HG03159 (cell line): ENCODE data around the gene HSD3B7.

Experiments used
- ATAC-seq: cut with Tn5 transposase; IDR thresholded peaks from one replicate; pipeline ENCODE4 v1.9.1; 2021; ENCODE audit warnings: mild to moderate bottlenecking, moderate library complexity; ENCODE audit not compliant: unreplicated experiment

The HSD3B7 gene

DNA sequence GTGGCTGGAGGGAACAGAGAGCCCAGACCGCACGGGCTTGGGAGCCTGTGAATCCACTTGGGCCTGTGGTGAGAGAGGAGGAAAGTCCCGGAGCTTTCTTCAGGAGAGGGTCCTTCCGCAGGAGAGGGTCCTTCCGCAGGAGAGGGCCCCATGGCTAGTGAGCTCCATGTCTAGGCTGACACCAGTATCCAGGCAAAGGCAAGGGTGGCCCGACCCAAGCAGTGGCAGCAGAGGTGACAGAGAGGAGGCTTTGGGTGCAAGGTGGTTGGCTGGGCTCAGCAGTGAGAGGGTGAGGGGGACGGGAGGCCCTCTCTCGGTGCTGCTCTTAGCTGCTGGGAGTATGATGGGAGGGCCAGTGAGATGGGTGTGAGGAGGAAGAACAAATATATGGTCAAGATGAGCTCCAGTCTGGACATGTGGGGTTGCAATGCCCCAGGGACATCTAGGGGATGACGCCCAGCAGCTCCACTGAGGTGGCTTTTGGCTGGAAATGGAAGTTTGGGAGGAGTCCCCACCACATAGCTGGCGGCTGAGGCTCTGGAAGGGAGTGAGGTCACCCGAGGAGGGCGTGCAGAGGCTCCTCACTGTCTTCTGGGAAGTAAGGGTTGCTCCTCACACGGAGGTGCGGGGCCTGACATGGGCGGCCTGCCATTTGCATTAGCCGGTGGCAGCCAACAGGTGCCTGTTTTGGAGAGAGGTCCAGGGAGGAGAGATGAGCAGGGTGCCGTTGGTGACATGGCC is 2.3 kb upstream of the HSD3B7 start:
- ATAC-seq, result no peak

DNA sequence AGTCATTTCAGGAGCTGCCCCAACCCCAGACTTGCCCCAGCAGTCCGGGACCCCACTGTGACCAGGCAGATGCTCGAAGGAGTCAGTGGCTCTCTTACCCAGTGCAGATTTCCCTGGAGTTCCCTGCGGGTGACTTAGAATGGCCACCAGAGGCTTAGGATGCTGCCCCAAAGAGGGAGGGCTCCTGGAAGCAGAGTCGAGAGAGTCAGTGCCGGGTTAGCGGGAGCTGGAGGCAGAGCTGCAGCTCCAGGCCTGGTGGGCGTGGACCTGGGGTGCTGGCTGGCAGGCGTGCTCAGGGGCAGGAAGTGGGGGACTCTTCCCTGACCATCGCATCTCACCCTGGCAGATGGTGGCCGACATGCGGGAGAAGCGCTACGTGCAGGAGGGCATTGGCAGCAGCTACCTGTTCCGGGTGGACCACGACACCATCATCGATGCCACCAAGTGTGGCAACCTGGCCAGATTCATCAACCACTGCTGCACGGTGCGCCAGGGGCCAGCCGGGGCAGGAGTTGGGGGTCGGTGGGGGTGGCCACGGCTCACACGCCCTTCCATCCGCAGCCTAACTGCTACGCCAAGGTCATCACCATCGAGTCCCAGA is 1.6 kb upstream of the HSD3B7 start:
- no peak for ATAC-seq

DNA sequence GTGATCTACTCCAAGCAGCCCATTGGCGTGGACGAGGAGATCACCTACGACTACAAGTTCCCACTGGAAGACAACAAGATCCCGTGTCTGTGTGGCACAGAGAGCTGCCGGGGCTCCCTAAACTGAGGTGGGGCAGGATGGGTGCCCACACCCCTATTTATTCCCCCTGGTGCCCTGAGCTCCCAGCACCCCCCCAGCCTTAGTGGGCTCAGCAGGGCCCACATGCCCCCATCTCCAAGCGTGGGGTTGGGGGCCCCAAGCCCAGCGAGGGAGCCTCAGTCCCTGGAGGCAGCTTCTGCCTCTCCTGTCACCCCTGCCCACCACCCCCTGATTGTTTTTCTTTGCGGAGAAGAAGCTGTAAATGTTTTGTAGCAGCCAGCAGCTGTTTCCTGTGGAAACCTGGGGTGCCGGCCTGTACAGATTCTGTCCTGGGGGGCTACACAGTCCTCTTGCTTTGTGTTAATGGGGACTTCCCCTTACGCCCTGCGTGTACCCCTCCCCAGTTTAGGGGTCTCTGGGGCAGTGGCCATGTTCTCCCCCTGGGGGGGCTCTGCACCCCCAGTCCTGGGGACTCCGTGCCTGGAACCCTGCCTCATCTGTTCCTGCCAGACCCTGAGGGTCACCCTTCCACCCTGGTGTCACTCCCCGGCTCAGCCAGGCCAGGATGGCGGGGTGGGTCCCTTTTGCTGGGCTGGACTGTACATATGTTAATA is 953 bp upstream of the HSD3B7 start:
- ATAC-seq, result no peak

DNA sequence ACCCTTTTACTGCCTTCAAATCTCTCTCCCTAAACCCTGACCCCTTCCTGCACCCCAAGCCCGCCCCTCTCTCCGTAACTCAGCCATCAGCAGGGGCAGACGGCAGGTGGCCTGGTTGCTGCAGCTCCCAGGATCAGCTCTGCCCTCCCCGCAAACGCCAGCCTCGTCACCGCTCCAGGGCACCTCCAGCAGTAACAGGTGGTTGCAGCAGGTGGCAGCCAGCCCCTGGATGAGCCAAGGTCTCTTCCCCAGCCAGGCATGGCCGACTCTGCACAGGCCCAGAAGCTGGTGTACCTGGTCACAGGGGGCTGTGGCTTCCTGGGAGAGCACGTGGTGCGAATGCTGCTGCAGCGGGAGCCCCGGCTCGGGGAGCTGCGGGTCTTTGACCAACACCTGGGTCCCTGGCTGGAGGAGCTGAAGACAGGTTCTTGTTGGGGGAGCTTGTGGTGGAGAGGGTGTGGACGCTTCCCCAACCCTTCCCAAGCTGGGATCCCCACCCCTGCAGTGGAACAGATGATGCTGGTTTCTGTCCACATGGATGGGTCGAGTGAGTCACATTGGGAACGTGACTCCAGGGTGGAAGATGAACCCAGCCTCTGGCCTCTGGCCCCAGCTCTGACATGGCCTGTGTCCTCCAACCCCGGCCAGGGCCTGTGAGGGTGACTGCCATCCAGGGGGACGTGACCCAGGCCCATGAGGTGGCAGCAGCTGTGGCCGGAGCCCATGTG is 558 bp downstream of the HSD3B7 start:
- no peak for ATAC-seq

DNA sequence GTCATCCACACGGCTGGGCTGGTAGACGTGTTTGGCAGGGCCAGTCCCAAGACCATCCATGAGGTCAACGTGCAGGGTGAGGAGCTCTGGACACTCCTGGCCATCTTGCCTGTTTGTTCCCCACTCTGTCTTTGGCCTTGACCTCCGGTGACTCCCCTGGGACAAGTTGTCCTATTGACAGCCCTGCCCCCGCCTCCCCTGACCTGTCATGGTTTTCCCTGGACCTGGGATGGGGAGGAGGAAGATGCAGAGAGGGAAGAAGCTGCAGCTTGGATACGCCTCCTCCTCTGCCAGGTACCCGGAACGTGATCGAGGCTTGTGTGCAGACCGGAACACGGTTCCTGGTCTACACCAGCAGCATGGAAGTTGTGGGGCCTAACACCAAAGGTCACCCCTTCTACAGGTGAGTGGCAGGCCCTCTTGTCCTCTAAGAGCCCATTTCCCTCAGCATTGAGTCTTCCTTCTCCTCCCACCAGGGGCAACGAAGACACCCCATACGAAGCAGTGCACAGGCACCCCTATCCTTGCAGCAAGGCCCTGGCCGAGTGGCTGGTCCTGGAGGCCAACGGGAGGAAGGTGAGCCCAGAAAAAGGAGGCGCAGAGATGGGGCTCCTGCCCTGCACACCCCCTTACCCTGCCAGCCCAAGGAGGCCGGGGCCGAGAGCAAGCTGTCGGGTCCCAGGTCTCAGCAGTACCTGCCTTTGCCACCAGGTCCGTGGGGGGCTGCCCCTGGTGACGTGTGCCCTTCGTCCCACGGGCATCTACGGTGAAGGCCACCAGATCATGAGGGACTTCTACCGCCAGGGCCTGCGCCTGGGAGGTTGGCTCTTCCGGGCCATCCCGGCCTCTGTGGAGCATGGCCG is 1.4 kb downstream of the HSD3B7 start:
- ATAC-seq, result no peak

DNA sequence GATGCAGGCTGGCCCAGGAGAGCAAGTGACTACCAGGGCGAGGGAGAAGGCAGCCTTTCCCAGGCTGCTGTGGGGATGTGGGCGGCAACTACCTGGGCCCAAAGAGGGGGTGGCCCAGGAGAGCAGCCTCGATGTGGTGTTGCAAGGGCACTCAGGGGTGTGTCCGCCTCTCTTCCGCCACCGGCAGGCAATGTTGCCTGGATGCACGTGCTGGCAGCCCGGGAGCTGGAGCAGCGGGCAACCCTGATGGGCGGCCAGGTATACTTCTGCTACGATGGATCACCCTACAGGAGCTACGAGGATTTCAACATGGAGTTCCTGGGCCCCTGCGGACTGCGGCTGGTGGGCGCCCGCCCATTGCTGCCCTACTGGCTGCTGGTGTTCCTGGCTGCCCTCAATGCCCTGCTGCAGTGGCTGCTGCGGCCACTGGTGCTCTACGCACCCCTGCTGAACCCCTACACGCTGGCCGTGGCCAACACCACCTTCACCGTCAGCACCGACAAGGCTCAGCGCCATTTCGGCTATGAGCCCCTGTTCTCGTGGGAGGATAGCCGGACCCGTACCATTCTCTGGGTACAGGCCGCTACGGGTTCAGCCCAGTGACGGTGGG is 2.7 kb downstream of the HSD3B7 start:
- ATAC-seq, result no peak

GRCh38 chr16:30989469-30990047 is 4.6 kb downstream of the HSD3B7 start:
- ATAC-seq, result no peak

DNA sequence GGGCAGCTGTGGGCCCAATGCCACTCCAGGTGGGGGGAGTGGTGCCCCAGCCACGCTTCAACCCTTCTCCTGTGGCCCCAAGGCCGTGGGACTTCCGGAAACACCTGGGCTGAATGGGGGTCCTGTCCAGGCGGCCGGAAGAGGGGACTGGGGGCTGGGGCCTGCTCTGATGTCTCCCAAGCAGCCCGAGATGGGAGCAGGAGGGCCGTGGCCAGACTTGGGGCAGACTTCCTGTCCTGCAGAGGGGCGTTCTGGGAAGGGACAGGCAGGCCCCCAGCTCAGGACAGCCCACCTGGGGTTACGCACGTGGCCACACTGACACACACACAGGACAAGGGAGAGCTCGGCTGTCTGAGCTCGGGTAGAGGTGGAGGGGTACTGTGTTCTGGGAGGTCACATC is 5.1 kb downstream of the HSD3B7 start:
- ATAC-seq, result no peak

DNA sequence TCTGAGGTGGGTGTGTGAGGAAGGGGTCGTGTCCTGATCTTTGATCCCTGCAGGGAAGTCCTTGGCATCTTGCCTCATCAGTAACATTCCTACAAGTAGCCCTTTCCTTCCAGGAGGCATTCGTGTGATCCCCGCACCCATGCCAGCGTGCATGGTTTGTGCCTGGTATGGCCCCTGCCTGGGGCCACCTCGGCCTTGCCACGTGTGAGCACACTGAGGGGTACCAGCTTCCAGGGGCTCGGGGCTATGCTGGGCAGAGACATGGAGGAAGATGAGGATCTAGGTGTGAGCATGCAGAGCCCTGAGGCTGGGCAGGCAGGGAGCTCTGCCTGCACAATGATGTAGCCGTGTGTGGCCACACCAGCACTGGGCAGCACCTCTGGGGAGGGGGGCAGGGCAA is 6.0 kb downstream of the HSD3B7 start:
- no peak for ATAC-seq

DNA sequence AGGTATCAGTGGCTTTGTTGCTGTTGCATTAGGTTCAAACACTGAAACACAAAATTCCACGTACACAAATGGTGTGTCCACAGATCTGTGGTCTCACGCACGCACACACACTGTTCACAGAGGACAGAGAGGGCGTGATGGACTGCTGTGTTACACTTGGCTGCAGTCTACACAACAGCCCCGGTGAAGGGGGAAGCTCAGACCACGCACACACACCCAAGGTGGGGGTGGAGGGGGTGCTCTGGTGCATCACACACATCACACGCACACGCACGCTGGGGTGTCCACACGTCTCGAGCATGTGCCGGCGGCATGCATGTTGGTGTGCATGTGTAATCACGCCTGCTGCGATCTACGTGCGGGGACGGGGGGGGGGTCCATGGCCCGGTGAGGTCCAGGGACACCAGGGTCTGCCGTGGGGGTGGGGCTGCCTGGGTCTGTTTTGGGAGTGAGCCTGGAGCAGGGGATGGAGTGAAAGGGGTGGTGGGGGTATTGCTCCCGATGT is 7.3 kb downstream of the HSD3B7 start:
- no peak for ATAC-seq

DNA sequence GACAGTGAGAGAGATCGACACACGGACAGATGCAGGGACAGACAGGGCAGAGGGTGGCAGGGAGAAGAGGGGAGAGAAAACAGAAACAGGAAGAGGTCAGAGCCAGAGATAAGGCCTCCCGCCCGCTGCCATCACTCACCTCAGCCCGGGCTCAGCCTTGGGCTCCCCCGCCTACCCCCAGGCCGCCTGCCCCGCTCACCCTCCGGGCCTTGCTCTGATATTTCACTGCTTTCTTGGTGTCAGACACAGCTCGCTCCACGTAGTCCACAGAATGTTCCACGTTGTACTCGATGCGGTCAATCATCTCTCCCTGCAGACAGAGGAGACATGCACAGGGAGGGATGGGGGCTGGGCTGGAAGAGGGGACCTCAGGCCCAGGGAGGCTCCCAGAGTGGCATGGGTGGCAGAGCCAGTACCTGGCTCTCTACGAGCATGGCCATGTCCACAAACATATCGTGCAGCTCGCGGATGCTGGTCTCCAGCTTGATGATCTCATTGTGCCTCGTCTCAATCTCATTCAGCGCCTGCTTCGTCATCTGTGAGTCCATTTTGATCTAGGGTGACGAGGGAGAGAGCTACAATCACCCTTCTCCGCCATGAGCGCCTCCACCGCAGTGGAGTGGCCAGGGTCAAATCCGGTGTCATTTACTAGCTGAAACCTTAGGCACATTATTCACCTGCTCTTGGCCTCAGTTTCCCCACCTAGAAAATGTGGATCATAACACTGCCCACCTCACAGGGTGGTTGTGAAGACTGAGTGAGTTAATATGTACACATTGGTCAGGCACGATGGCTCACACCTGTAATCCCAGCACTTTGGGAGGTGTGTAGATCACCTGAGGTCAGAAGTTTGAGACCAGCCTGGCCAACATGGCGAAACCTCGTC is 8.2 kb downstream of the HSD3B7 start:
- no peak for ATAC-seq

DNA sequence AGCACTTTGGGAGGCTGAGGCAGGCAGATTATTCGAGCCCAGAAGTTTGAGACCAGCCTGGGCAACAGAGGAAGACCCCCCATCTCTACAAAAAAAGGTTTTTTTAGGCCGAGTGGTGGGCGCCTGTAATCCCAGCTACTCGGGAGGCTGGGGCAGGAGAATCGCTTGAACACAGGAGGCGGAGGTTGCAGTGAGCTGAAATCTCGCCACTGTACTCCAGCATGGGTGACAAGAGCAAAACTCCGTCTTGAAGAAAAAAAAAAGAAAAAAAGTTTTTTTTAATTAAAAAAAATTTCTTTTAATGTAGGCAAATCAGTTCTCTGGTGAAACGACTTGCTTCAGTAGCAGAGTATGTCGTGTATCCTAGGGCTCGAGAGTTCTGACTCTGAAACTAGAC is 10.9 kb downstream of the HSD3B7 start:
- ATAC-seq, result no peak

GRCh38 chr16:30996324-30996984 is 11.4 kb downstream of the HSD3B7 start:
- no peak for ATAC-seq

GRCh38 chr16:30996985-30997724 is 12.1 kb downstream of the HSD3B7 start:
- ATAC-seq, result peak; percentile 80

GRCh38 chr16:30997725-30998711 is 13.0 kb downstream of the HSD3B7 start:
- no peak for ATAC-seq
